K562 (cell line): Measurements from ENCODE around the gene ZCCHC24.

ENCODE experiments used
- CREB1 ChIP-seq, 2 experiments: sonication (generic) in 1 of 2; formaldehyde crosslinking in 1 of 2; IDR thresholded peaks; 2 replicates each; pipeline versions ENCODE4 v1.6.1 to v1.8.0; 2012 to 2022; ENCODE audit warnings: inconsistent platforms in 1 of 2, mild to moderate bottlenecking in 1 of 2, missing genetic modification reagents in 1 of 2, moderate library complexity in 1 of 2
- SREBF2 ChIP-seq: sonication (generic); formaldehyde crosslinking; IDR thresholded peaks from 2 replicates; pipeline ENCODE4 v1.4.0; 2020; ENCODE audit warnings: mild to moderate bottlenecking, missing genetic modification reagents
- TF ChIP-seq, protein P1 (sequence below): fragments of 450-650 bp; IDR thresholded peaks from one replicate; pipeline ENCODE4 v1.6.1; 2018; ENCODE audit warnings: mild to moderate bottlenecking, moderate library complexity; ENCODE audit not compliant: partially characterized antibody
- TF ChIP-seq, protein P2 (sequence below), 3 experiments: IDR thresholded peaks in 2 of 3; conservative IDR thresholded peaks in 1 of 3; 2 replicates each; pipeline ENCODE4 v1.5.1; 2011 to 2012; ENCODE audit warnings: low read length in 3 of 3, mild to moderate bottlenecking in 3 of 3, control low read depth in 2 of 3, improper control_type of control experiment in 1 of 3, inconsistent platforms in 1 of 3, low read depth in 1 of 3, mixed read lengths in 1 of 3, moderate library complexity in 1 of 3; ENCODE audit not compliant: insufficient read depth in 2 of 3

DNA sequence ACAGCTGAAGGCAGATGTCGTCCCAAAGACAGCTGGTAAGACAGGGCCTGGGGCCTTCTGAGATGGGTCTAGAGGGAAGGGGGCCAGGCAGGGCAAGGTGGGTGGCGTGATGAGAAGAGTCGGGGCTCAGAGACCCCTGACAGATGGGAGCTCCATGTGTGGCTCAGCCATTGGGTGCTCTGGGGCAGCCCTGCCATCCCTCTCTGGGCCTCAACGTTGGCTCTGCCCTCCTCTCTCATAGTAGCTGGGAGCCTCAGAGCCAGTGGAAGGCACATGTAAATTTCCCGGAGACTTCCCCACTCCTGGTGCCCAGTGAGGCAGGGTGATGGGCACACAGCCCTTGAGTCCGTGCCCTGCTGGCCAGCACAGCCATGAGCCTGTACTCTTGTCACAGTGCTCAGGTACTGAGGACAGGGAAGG lies 96.3 kb downstream of the ZCCHC24 start:
- TF ChIP-seq, protein P1, sequence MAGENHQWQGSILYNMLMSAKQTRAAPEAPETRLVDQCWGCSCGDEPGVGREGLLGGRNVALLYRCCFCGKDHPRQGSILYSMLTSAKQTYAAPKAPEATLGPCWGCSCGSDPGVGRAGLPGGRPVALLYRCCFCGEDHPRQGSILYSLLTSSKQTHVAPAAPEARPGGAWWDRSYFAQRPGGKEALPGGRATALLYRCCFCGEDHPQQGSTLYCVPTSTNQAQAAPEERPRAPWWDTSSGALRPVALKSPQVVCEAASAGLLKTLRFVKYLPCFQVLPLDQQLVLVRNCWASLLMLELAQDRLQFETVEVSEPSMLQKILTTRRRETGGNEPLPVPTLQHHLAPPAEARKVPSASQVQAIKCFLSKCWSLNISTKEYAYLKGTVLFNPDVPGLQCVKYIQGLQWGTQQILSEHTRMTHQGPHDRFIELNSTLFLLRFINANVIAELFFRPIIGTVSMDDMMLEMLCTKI, result no peak
- no peak for TF ChIP-seq CREB1 (IDR thresholded peaks at IDR 0.05)
- no peak for TF ChIP-seq CREB1 (CRISPR knock-in tag; IDR thresholded peaks at IDR 0.05)
- TF ChIP-seq SREBF2, result no peak
- TF ChIP-seq, protein P2, sequence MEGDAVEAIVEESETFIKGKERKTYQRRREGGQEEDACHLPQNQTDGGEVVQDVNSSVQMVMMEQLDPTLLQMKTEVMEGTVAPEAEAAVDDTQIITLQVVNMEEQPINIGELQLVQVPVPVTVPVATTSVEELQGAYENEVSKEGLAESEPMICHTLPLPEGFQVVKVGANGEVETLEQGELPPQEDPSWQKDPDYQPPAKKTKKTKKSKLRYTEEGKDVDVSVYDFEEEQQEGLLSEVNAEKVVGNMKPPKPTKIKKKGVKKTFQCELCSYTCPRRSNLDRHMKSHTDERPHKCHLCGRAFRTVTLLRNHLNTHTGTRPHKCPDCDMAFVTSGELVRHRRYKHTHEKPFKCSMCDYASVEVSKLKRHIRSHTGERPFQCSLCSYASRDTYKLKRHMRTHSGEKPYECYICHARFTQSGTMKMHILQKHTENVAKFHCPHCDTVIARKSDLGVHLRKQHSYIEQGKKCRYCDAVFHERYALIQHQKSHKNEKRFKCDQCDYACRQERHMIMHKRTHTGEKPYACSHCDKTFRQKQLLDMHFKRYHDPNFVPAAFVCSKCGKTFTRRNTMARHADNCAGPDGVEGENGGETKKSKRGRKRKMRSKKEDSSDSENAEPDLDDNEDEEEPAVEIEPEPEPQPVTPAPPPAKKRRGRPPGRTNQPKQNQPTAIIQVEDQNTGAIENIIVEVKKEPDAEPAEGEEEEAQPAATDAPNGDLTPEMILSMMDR (IDR thresholded peaks at IDR 0.05 in 2 of 3, conservative IDR thresholded peaks at IDR 0.05 in 1 of 3; ENCODE audit: insufficient read depth in 2 of 3, low read depth in 1 of 3, low read length in 3 of 3), result no peak
